ENCODE results near the gene WWOX. TPM values are rescaled to one million over a fixed set of nuclear protein-coding genes. Genes with fewer than 3 reads are reported as not detected.

The WWOX gene
- total RNA-seq, 2 experiments from 2014 or later, result 15.9 to 18.1 TPM

DNA sequence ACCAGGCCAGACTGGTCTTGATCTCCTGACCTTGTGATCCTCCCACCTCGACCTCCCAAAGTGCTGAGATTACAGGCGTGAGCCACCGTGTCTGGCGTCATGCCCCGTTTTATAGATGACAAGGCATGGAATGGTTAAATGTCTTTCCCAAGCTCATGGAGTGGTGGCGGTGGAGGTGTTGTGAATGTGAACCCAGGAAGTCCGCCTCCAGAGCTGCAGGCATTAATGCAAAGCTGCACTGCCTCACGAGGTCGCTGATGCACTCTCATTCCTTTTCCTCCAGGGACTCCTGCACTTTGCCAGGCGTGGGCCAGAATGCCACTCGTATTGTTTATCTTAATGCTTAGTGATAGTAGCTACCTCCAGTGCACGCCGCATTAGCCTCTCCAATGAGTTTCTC is 149.6 kb downstream of the WWOX start:
- CTCF ChIA-PET, result no interaction called here
- POLR2A ChIA-PET, result no interaction called here

DNA sequence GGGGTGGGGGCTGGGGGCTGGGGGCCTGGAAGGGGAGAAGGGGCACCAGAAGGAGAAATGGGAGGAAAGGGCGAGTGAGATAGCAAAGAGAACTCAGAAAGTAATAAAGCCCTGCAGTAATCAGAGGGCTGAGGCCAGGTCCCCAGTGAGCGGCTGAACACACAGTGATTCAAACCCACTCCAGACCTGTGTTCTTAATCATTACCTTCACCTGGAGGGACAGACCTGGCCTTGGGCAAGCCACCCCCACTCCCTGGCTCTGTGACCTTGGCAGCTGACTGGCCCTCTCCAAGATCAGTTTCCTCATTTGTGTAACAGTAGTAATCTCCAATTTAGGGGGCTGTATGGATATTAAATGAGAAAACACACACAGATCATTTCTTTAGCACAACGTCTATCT is 150.4 kb downstream of the WWOX start:
- ChIA-PET POLR2A (no interaction called here), CTCF (no interaction called here)

DNA sequence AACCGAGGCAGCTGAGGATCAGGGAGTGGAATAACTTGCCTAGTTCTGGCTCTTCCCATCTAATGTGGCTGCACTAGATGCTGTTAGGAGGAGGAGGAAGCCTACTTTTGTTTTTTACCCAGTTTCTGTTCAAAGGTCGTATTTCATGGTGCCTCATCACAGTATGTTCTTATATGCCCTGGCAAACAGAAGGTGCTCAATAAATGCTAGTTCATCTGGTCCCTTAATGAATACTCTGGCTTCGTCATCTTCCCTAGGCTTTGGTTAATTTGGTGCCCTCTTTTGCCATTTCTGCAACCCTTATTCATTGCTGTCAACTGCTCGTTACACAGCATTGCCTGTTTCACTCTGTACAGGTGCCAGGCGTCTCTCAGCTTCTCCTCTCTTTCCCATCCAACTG is 151.7 kb downstream of the WWOX start:
- POLR2A ChIA-PET, result no interaction called here
- CTCF ChIA-PET, result no interaction called here

DNA sequence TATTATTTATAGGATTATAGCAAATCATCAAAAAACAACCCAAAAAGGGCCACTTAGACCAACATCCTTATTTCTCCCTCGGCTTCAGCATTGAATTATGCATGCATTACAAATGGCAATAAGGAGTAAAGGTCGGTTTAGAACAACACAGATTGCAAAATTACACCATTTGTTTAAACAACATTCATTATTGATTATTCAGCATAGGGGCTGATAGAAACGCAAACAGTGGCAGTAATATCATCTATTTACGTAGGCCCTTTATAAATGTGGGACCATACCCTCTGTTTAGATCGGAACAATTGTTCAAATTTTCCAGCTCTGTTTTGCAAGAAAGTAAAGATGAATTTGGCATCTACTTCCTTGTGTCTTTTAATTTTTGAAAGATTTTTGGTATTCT is 153.3 kb downstream of the WWOX start:
- POLR2A ChIA-PET, result no interaction called here
- CTCF ChIA-PET, result no interaction called here

DNA sequence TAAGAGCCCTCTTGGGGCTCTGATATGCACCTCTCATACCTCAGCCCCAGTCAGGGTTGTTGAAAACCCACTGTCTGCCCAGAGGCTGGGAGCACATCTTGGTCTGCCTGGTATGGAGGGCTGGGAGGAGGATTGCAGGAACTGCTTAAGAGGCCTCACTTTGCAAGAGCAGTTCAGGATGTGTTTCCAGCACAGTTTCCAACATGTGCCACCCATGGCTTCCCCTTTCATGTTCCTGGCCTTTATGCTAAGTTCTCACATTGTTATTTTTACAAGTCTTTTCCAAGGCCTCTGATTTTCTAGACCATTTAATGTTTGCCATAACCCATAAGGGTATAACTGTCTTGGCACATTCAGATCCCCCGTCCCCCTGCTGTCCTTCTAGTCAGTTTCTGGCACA is 155.4 kb downstream of the WWOX start:
- CTCF ChIA-PET, result no interaction called here

DNA sequence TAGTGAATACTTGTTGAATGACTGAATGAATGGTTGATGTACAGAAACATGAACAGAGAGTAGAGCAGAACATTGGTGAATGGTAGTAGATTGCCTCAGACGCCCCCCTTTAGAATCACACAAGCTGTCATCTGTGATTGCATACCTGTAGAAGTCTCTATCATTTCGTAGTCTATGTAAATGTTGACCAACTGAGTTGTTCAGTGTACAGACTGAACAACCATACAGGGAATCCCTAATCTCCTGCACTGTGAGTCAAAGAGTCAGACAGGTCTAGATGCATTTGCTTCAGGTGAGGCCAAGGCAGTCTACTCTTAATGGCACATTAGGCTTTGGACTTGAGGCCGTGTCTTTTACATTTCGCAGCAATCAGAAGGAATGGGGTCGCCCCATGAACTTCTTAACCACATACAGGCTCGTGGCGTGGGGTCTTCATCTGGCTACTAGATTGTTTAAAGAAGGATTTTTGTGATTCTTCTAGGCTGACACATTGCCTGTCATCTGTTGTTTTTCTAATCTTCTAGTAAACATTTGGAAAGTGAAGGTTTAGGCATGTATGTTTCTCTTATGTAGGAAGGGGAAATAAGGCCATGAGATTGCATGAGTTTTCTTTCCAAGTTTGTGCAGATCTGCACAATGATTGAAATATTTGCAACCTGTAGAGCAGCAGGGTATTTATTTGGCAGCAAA is 157.4 kb downstream of the WWOX start:
- CTCF ChIA-PET, result no interaction called here
- POLR2A ChIA-PET, result no interaction called here

More for the DNA sequence above, 155.4 kb downstream of the WWOX start:
- POLR2A ChIA-PET, result no interaction called here

DNA sequence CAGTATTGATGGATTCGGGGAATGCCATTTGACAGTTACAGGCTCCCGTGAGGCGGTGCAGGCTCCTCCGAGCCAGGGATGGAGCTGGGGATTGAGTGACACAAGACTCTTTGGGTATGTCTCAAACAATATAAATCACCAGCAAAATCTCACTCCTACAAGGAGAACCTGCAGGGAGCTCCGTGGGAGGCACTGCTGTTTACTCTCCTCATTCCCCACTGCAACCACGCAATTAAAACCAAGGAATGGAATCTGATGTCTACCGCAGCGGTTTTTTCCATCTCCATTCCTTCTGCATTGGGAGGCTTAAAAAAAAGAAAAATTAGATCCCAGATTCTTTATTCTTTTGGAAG is 157.9 kb downstream of the WWOX start:
- CTCF ChIA-PET, result no interaction called here
- POLR2A ChIA-PET, result no interaction called here

DNA sequence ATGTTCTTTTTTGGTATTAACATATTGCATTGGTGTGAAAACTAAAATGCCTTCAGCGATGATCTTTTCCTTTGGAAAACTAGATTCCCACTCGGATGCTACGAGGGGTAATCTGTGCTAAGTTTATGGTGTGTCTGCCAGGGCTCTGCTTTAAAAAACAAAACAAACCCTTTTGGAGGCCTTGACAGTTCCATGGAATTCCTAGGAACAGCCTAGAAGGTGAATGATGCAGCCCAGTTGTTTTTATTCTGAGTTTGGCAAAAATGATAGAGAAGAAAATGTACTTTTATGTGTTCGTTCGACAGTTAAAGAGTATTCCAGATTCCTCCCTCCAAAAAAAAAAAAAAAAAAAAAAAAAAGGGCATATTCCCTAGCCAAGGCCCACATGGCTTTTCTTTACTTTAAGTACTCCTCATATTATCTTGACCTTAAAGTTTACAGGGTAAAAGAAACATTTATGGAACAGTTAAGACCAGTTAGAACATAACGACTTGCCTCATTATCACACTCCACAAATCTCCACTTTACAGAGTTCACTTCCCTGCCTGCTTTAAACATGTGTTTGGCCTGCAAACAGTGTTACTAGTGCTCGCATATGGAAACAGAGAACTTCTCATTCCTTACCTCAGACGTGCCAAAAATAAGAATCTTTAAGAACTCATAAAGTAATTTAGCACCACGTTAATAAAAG is 159.1 kb downstream of the WWOX start:
- ChIA-PET POLR2A (no interaction called here), CTCF (no interaction called here)

DNA sequence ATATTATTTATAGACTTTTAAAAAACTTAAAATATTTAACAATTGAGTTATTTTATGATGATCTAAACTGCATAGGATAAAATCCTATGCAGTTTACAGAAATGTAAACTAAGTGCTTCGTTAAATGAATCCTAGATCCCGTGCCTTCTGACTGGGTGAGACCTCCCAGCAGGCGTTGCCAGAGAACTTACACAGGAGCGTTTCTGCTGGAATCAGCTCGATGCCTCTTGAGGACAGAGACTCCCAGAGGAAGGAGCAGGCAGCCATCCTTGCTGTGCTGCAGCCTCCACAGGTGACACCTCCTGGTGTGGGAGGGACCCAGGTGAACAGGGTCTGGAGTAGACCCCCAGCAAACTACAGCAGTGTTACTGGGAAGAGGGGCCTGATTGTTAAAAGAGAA is 160.4 kb downstream of the WWOX start:
- ChIA-PET CTCF (no interaction called here), POLR2A (no interaction called here)

DNA sequence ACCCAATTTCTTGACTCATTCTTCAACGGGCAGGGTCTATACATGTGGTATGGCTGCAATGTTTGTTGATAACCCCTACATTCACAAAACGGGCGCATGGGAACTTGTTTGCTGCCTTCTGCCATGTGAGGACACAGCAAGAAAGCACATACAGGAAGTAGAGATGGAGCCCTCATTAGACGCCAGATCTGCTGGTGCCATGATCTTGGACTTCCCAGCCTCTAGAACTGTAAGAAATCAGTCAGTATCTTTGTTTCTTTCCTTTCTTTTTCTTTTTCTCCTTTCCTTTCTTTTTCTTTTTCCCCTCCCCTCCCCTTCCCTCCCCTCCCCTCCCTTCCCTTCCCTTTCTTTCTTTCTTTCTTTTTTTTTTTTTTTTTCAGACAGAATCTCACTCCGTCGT is 165.2 kb downstream of the WWOX start:
- POLR2A ChIA-PET, result no interaction called here

DNA sequence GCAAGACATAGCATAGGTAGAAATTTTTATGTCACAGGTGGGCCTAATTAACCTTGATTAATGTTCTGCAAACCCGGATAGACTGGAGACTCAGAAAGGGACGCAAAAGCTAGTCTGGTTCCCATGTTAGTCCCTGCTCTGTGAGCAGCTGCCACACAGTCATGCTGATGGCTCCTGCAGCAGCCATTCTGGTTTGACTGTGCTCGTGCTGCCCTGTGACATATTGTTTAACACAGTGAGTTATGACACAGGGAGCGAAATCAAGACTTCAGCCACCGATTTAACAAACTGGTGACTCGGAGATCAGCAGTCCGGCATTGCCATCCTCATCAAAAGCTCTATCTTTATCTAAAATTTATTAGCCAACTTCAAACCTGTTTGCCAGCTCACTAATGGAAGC is 169.8 kb downstream of the WWOX start:
- ChIA-PET POLR2A (no interaction called here), CTCF (no interaction called here)

More for the DNA sequence above, 165.2 kb downstream of the WWOX start:
- CTCF ChIA-PET, result no interaction called here

DNA sequence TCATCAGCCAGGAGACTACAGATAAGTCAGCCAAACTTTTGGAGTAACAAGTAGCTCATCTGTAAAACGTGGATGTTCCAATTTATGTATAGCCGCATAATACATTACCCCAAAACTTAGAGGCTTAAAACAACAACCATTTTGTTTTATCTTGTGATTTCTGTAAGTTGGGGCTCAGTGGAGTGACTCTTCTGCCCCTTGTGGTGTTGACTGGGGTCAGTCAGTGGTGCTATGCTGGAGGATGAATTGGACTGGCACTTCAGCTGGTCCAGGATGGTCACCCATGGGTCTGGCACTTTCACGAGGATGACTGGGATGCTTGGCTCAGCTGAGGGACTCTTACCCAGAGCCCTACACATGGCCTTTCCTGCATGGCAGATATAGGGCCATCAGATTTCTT is 172.5 kb downstream of the WWOX start:
- CTCF ChIA-PET, result no interaction called here
- POLR2A ChIA-PET, result no interaction called here

DNA sequence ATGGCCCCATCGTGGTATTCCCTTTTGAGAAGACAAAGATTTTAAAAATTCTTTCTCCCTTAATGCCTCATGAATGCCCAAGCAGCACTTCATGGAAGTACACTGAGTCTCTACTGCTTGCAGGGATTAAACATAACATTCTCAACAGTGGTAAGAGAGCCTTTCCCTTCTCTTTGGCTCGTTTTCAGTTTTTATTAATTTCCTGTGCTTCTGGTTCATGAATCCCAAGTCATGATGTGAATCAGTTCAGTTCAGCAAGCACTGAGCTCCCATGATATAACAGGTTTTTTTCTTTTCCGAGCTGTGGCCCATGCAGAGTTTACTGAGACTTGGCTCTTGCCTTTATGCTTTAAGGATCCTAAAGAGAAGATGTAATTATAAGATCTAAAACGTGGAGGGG is 175.3 kb downstream of the WWOX start:
- ChIA-PET CTCF (interaction anchor here (0.8 kb wide), 1 partner anchor 594 kb away, joined by 3 read pairs; no protein-coding TSS in a partner anchor), POLR2A (no interaction called here)

DNA sequence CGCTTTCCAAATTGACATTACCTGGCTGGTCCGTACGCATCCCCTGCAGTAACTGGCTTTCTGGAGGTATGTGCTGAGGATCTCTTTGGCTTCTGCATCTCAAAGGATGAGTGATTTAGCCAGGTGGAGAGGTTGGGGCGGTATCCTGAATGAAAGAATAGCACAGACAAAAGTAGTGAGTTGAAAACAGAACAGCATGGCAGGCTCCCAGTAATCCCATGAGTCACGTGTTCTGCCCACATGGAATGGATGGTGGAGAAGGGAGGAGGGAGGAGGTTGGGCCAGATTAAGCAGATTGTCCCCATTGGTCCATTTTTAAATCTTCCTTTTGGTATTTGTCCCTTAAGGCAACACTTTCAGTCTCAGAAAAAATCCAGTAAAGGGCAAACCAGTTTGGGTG is 176.0 kb downstream of the WWOX start:
- POLR2A ChIA-PET, result no interaction called here
- CTCF ChIA-PET, result no interaction called here

DNA sequence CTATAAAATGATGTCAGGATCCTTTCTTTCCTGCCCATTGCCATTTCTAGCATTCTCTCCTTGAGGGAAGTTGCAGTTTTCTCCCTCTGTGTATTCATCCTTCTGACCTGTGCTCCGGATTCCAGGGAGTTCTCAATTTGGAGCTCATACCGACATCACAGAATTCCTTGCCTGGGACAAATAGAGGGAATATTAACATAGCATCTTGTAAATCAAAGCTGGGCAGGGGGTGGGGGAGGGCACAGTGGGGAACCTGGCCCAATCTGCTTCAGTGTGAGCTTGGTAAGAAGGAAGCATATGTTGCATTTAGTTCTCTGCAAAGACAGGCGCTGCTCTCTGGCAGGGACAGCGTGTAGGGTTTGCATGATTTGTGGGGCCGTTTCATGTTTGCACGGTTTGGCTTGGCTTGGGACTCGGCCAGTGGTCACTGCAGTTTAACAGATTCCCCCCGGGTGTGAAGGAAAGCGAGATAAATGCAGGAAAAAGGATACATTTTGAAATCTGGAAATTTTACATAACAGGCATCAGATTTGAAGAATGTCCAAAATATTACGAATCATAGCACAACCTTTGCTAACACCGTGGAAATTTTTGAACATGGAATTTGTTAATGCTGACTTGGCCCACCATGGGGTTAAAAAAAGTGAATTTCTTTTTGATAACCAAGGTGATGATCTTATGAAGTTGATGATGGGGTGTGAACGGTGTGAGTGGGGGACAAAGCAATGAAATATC is 178.0 kb downstream of the WWOX start:
- ChIA-PET CTCF (no interaction called here), POLR2A (no interaction called here)

DNA sequence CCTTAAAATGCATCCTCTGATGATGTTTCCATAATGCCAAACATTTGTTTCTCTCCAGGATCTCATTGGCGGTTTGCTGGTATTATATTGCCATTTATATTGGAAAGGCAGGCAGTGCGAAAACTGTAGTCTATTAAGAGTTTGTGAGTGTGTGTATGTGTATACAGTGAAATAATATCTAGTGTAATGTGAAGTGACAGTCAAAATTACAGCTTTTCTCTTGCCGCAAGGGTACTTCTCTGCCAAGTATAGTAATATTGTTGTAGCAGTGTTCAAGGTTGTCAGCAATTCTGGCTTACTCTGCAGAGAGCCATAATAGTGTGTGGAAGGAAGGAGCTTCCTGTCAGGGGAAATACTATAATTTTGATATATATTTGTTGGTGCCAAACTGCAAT is 178.6 kb downstream of the WWOX start:
- POLR2A ChIA-PET, result no interaction called here
- CTCF ChIA-PET, result no interaction called here

DNA sequence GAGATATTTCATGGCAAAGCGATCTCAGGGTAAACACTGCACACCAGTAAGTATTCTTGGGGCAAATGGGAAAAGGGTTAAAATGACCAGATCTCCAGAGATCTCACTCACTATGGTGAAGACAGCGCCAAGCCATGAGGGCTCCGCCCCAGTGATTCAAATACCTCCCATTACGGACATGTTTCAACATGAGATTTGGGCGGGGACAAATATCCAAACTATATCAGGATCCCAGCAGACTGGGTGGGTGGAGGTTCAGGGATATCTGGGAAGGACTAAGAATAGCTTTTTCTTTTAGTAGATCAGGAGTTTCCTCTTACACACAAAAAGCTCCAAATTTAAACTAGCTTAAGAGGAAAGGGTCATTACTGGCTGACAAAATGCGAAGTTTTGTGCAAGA is 181.7 kb downstream of the WWOX start:
- POLR2A ChIA-PET, result no interaction called here
- CTCF ChIA-PET, result no interaction called here

DNA sequence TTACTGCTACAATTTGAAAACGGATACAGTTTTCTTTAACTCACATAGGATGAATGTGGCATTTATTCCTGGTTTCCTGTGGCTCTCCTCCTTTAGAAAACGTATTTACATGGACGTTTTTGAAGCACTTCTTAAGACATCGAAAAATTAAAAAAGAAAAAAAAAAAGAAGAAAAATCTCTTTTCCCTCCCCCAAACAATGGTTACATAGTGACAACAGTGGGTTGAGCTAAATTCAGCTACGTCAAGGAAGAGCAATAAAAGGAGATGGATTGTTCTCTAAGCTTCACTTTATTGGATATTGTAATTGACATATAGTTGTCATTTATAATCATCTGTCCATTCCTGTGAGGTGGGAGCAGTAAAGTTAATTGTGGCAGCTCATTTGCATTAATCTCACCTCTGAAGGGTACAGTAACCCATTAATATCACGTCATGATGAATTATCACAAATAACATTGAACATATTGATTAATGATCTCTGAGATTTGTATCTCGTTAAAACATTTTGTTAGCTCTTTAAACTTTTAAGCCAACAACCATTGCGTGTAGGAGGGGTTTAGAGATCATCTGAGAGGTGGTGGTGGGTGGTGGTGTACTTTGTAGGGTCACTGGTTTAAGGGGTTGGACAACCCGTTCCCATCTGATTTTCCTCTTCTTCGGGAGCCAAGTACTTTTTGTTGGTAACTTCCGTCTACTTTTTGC is 184.2 kb downstream of the WWOX start:
- ChIA-PET POLR2A (no interaction called here), CTCF (no interaction called here)

DNA sequence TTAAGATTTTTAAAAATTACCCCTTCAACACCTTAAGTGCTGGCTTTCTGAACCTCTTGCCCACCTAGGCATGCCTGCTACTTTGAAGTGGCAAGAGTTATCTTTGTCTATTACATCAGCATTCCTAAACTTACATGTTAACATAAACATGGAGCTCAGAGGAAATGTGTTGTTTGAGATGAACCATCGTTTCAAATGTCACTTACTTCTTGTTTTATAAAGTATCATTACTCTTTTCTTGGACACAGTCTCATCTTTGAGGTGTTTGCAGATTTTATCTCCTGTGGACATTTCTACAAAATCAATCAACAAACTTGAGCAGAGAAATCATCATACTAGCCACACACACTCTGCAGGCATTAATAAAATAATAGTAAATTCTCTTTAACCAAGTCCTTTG is 184.9 kb downstream of the WWOX start:
- POLR2A ChIA-PET, result no interaction called here
- CTCF ChIA-PET, result no interaction called here

DNA sequence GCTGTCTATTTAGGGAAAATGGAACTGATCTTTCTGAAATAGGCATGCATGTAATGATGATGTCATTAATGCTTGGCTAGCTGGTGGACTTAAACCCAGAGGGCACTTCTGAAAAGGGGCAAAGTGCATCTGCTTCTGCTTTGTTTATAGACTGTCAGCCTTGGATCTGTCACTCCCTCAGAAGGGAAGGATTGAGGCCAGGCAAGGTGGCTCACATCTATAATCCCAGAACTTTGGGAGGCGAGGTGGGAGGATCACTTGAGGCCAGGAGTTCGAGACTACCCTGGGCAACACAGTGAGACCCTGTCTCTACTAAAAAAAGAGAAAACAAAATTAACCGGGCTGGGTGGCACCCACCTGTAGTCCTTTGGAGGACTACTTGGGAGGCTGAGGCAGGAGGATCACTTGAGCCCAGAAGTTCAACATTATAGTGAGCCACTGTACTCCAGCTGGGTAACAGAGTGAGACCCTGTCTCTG is 185.5 kb downstream of the WWOX start:
- ChIA-PET POLR2A (no interaction called here), CTCF (no interaction called here)

DNA sequence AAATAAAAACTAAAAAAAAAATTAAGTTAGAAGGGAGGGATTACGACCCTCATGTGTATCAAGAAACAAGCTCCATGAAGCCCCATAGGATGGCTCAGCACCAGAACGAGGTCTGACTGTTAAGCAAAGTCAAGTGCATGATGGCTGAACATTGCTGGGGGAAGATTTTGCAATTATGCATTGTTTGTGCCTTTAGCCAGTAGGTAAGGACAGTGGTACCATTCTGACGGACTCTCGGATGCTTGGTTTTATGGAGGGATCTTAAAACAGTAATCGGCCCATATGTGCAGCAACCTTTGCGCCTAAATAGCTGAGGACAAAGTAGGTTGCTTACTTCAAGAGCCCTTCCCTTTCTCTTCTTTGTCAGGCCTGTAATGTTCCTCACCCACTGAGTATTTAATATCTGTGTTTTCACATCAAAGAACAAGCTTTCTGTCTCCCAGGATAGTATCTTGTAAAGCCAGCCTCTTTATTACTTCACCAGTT is 186.0 kb downstream of the WWOX start:
- CTCF ChIA-PET, result no interaction called here
- POLR2A ChIA-PET, result no interaction called here
